ENCODE measurements around the gene PDZRN3. TPM values are rescaled to one million over a fixed set of nuclear protein-coding genes. Genes with fewer than 3 reads are reported as not detected.

PDZRN3 gene
- total and polyA plus RNA-seq, 4 donors: 0.69 to 1.8 (median 0.92) TPM

DNA sequence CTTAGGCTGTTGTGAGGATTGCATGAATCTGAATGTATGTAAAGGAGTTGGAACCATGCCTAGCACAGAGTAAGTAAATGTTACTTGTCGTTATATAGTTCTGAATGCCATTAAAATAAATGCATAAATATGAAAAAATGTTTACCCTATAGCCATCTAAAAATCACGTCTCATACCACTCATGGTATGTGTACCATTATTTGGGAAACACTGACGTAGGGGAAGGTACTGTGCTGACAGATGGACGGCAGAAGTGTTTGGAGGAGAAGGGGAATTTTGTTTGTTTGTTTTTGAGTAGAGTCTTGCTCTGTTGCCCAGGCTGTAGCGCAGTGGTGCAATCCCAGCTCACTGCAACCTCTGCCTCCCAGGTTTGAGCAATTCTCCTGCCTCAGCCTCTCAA lies 30.5 kb upstream of the PDZRN3 start (continued):
- TF ChIP-seq HNF4G (IDR thresholded peaks at IDR 0.05) (no peak), YY1 (IDR thresholded peaks at IDR 0.05) (no peak), HNF4A (conservative IDR thresholded peaks at IDR 0.05) (no peak)

DNA sequence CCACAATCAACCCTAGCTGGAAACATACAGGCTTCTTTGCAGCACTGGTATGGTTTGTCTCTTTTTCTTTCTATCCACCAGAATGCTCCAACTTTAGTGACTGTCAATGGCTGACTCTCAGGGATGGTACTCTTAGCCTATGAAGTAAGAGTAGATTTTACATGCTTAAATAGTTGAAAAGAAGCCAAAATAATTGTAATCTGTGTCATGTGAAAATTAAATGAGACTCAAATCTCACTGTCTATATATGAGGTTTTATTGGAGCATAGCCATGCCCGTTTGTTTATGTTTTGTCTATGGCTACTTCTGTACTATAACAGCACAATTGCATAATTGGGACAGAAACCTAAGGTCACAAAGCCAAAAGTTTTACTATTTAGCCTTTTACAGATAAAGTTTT lies 29.1 kb upstream of the PDZRN3 start:
- Histone ChIP-seq H3K9me3 (ENCODE audit: control insufficient read depth in 4 of 4, low read length in 3 of 4) (no peaks in the 10 kb centered on the region), H3K36me3 (ENCODE audit: control insufficient read depth in 4 of 4, insufficient read depth in 3 of 4, low read depth in 1 of 4, low read length in 3 of 4) (no peaks in the 10 kb centered on the region), H3K27ac (ENCODE audit: low read depth in 1 of 2, low read length in 2 of 2) (no peak overlapping the region), H3K4me1 (ENCODE audit: control insufficient read depth in 4 of 4, insufficient read depth in 4 of 4, low read length in 3 of 4) (no peaks in the 10 kb centered on the region), H3K9ac (ENCODE audit: low read depth in 1 of 2, low read length in 2 of 2) (no peak overlapping the region), H3K4me3 (ENCODE audit: low read depth in 1 of 3, low read length in 3 of 3) (no peak overlapping the region), H3K27me3 (ENCODE audit: control insufficient read depth in 4 of 4, insufficient read depth in 4 of 4, low read length in 3 of 4) (no peaks in the 10 kb centered on the region)
- TF ChIP-seq, protein P1, sequence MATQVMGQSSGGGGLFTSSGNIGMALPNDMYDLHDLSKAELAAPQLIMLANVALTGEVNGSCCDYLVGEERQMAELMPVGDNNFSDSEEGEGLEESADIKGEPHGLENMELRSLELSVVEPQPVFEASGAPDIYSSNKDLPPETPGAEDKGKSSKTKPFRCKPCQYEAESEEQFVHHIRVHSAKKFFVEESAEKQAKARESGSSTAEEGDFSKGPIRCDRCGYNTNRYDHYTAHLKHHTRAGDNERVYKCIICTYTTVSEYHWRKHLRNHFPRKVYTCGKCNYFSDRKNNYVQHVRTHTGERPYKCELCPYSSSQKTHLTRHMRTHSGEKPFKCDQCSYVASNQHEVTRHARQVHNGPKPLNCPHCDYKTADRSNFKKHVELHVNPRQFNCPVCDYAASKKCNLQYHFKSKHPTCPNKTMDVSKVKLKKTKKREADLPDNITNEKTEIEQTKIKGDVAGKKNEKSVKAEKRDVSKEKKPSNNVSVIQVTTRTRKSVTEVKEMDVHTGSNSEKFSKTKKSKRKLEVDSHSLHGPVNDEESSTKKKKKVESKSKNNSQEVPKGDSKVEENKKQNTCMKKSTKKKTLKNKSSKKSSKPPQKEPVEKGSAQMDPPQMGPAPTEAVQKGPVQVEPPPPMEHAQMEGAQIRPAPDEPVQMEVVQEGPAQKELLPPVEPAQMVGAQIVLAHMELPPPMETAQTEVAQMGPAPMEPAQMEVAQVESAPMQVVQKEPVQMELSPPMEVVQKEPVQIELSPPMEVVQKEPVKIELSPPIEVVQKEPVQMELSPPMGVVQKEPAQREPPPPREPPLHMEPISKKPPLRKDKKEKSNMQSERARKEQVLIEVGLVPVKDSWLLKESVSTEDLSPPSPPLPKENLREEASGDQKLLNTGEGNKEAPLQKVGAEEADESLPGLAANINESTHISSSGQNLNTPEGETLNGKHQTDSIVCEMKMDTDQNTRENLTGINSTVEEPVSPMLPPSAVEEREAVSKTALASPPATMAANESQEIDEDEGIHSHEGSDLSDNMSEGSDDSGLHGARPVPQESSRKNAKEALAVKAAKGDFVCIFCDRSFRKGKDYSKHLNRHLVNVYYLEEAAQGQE (IDR thresholded peaks at IDR 0.05): no peak
- TF ChIP-seq FOXA2 (IDR thresholded peaks at IDR 0.05) (no peak), EGR1 (IDR thresholded peaks at IDR 0.05; ENCODE audit: low read depth in 2 of 2) (no peak), JUND (IDR thresholded peaks at IDR 0.05) (no peak), NR2F2 (IDR thresholded peaks at IDR 0.05) (no peak), RXRA (IDR thresholded peaks at IDR 0.05) (no peak), HNF4G (IDR thresholded peaks at IDR 0.05) (no peak), YY1 (IDR thresholded peaks at IDR 0.05) (no peak), HNF4A (conservative IDR thresholded peaks at IDR 0.05) (no peak), GABPA (IDR thresholded peaks at IDR 0.05 in 1 of 2, conservative IDR thresholded peaks at IDR 0.05 in 1 of 2) (no peak), RAD21 (IDR thresholded peaks at IDR 0.05) (no peak), SP1 (IDR thresholded peaks at IDR 0.05) (no peak), TAF1 (conservative IDR thresholded peaks at IDR 0.05) (no peak), FOXA1 (IDR thresholded peaks at IDR 0.05) (no peak)
- TF ChIP-seq, protein P2, sequence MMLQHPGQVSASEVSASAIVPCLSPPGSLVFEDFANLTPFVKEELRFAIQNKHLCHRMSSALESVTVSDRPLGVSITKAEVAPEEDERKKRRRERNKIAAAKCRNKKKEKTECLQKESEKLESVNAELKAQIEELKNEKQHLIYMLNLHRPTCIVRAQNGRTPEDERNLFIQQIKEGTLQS (IDR thresholded peaks at IDR 0.05): no peak
- TF ChIP-seq, protein P3, sequence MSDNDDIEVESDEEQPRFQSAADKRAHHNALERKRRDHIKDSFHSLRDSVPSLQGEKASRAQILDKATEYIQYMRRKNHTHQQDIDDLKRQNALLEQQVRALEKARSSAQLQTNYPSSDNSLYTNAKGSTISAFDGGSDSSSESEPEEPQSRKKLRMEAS (IDR thresholded peaks at IDR 0.05): no peak
- TF ChIP-seq, protein P4, sequence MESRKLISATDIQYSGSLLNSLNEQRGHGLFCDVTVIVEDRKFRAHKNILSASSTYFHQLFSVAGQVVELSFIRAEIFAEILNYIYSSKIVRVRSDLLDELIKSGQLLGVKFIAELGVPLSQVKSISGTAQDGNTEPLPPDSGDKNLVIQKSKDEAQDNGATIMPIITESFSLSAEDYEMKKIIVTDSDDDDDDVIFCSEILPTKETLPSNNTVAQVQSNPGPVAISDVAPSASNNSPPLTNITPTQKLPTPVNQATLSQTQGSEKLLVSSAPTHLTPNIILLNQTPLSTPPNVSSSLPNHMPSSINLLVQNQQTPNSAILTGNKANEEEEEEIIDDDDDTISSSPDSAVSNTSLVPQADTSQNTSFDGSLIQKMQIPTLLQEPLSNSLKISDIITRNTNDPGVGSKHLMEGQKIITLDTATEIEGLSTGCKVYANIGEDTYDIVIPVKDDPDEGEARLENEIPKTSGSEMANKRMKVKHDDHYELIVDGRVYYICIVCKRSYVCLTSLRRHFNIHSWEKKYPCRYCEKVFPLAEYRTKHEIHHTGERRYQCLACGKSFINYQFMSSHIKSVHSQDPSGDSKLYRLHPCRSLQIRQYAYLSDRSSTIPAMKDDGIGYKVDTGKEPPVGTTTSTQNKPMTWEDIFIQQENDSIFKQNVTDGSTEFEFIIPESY (IDR thresholded peaks at IDR 0.05): no peak
- TF ChIP-seq, protein P5, sequence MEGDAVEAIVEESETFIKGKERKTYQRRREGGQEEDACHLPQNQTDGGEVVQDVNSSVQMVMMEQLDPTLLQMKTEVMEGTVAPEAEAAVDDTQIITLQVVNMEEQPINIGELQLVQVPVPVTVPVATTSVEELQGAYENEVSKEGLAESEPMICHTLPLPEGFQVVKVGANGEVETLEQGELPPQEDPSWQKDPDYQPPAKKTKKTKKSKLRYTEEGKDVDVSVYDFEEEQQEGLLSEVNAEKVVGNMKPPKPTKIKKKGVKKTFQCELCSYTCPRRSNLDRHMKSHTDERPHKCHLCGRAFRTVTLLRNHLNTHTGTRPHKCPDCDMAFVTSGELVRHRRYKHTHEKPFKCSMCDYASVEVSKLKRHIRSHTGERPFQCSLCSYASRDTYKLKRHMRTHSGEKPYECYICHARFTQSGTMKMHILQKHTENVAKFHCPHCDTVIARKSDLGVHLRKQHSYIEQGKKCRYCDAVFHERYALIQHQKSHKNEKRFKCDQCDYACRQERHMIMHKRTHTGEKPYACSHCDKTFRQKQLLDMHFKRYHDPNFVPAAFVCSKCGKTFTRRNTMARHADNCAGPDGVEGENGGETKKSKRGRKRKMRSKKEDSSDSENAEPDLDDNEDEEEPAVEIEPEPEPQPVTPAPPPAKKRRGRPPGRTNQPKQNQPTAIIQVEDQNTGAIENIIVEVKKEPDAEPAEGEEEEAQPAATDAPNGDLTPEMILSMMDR (IDR thresholded peaks at IDR 0.05; ENCODE audit: low read depth, low read length, missing input control): no peak
- no peak for DNase-seq (ENCODE audit: low spot score)
- 81% methylated on average over 1 of the region's 1 CpG for WGBS
